GM23338 (cell line): ENCODE measurements around the gene COL5A2. TPM values are rescaled to one million over a fixed set of nuclear protein-coding genes. Genes with fewer than 3 reads are reported as not detected.

ENCODE experiments used
- ATAC-seq: fragments of 200-7000 bp; cut with Tn5 transposase; 3 replicates; pipeline ENCODE4 v1.9.1; 2020
- DNase-seq: peaks from one replicate; pipeline ENCODE4 v3.0.0-alpha.2; 2015; ENCODE audit warnings: low spot score
- H2AFZ ChIP-seq: fragments of 200-600 bp; sonication (generic); 2 replicates; pipeline ENCODE4 v1.8.0; 2016; ENCODE audit warnings: antibody characterized with exemption, mild to moderate bottlenecking, moderate library complexity
- H3F3A ChIP-seq: fragments of 200-600 bp; sonication (generic); replicated peaks from 2 replicates; pipeline ENCODE4 v1.8.0; 2017; ENCODE audit warnings: antibody characterized with exemption, mixed run types, low read depth
- H3K27ac ChIP-seq: fragments of 200-600 bp; sonication (generic); 2 replicates; pipeline ENCODE4 v1.6.1; 2016; ENCODE audit warnings: low read depth
- H3K27me3 ChIP-seq: fragments of 200-600 bp; sonication (generic); 2 replicates; pipeline ENCODE4 v1.8.0; 2016; ENCODE audit warnings: mild to moderate bottlenecking, mixed run types, moderate library complexity; ENCODE audit not compliant: insufficient read depth
- H3K36me3 ChIP-seq: fragments of 200-600 bp; sonication (generic); 2 replicates; pipeline ENCODE4 v1.8.0; 2016; ENCODE audit warnings: mild to moderate bottlenecking; ENCODE audit not compliant: insufficient read depth
- H3K4me1 ChIP-seq: fragments of 200-600 bp; sonication (generic); 2 replicates; pipeline ENCODE4 v1.8.0; 2016; ENCODE audit warnings: mild to moderate bottlenecking, moderate library complexity; ENCODE audit not compliant: insufficient read depth
- H3K4me2 ChIP-seq: fragments of 200-600 bp; sonication (generic); 2 replicates; pipeline ENCODE4 v1.7.1; 2017; ENCODE audit warnings: mixed run types
- H3K4me3 ChIP-seq: fragments of 200-600 bp; sonication (generic); 2 replicates; pipeline ENCODE4 v1.6.1; 2016; ENCODE audit warnings: mixed run types
- H3K79me2 ChIP-seq: fragments of 200-600 bp; sonication (generic); replicated peaks from 2 replicates; pipeline ENCODE4 v1.8.0; 2017; ENCODE audit warnings: mild to moderate bottlenecking; ENCODE audit not compliant: insufficient read depth
- H3K9me2 ChIP-seq: fragments of 200-600 bp; sonication (generic); 2 replicates; pipeline ENCODE4 v1.8.0; 2017; ENCODE audit not compliant: insufficient read depth
- H4K20me1 ChIP-seq: fragments of 200-600 bp; sonication (generic); replicated peaks from 2 replicates; pipeline ENCODE4 v1.8.0; 2017; ENCODE audit warnings: mild to moderate bottlenecking; ENCODE audit not compliant: insufficient read depth
- H3K27ac Mint-ChIP-seq: 2 replicates; pipeline ENCODE4 v1.8.0; 2020; ENCODE audit warnings: inconsistent platforms, mild to moderate bottlenecking, moderate library complexity, mixed read lengths
- H3K27me3 Mint-ChIP-seq: 3 replicates; pipeline ENCODE4 v1.8.0; 2022; ENCODE audit warnings: low read depth, mild to moderate bottlenecking, moderate library complexity, mixed read lengths, inconsistent platforms; ENCODE audit not compliant: insufficient read depth, poor library complexity
- H3K36me3 Mint-ChIP-seq: 3 replicates; pipeline ENCODE4 v1.8.0; 2021; ENCODE audit warnings: low read depth, mild to moderate bottlenecking, inconsistent platforms, moderate library complexity, mixed read lengths
- H3K4me1 Mint-ChIP-seq: 3 replicates; pipeline ENCODE4 v1.8.0; 2020; ENCODE audit warnings: mild to moderate bottlenecking, inconsistent platforms, mixed read lengths
- H3K4me3 Mint-ChIP-seq: 3 replicates; pipeline ENCODE4 v1.8.0; 2021; ENCODE audit warnings: moderate library complexity, mild to moderate bottlenecking, inconsistent platforms, mixed read lengths
- H3K9me3 Mint-ChIP-seq: 3 replicates; pipeline ENCODE4 v1.8.0; 2020; ENCODE audit warnings: moderate library complexity, mild to moderate bottlenecking, inconsistent platforms, mixed read lengths
- CREB1 ChIP-seq: fragments of 250-450 bp; sonication (Bioruptor Pico); IDR thresholded peaks from 2 replicates; pipeline ENCODE4 v1.5.0; 2020; ENCODE audit warnings: low read depth, mild to moderate bottlenecking, moderate library complexity
- EZH2 ChIP-seq: fragments of 200-600 bp; sonication (generic); IDR thresholded peaks from one replicate; pipeline ENCODE4 v1.8.0; 2017; ENCODE audit warnings: antibody characterized with exemption, mild to moderate bottlenecking, low read depth; ENCODE audit not compliant: unreplicated experiment
- EZH2phosphoT487 ChIP-seq: fragments of 200-600 bp; sonication (generic); IDR thresholded peaks from one replicate; pipeline ENCODE4 v1.8.1; 2018; ENCODE audit warnings: antibody characterized with exemption; ENCODE audit not compliant: unreplicated experiment
- JUNB ChIP-seq: IDR thresholded peaks from one replicate; pipeline ENCODE4 v1.6.1; 2016; ENCODE audit warnings: antibody characterized with exemption; ENCODE audit not compliant: unreplicated experiment
- NANOG ChIP-seq: IDR thresholded peaks from 2 replicates; pipeline ENCODE4 v1.6.1; 2016; ENCODE audit warnings: antibody characterized with exemption, borderline replicate concordance
- POLR2AphosphoS5 ChIP-seq: IDR thresholded peaks from 2 replicates; pipeline ENCODE4 v1.6.1; 2016; ENCODE audit warnings: antibody characterized with exemption, low read depth
- STAT1 ChIP-seq: IDR thresholded peaks from one replicate; pipeline ENCODE4 v1.6.1; 2016; ENCODE audit warnings: antibody characterized with exemption; ENCODE audit not compliant: unreplicated experiment
- ZNF114 ChIP-seq: fragments of 250-450 bp; sonication (Bioruptor Pico); IDR thresholded peaks from 2 replicates; pipeline ENCODE4 v1.5.0; 2020; ENCODE audit warnings: mild to moderate bottlenecking, moderate library complexity
- ZNF331 ChIP-seq: fragments of 250-450 bp; sonication (Bioruptor Pico); IDR thresholded peaks from 2 replicates; pipeline ENCODE4 v1.5.0; 2020; ENCODE audit warnings: low read depth, mild to moderate bottlenecking, moderate library complexity
- polyA plus RNA-seq: library from polyadenylated mRNA; unstranded; fragments of >200 nt; fragmentation: Nextera tagmentation; extraction: Ambion mirVana; gene quantifications from 2 replicates; pipeline ENCODE4 v1.2.1, GENCODE V29; 2016
- total RNA-seq: library from RNA; depleted of rRNA; stranded (reverse); fragments of >200 nt; shearing (Covaris generic); gene quantifications from 2 replicates; pipeline ENCODE4 v1.2.3, GENCODE V29; 2014
- TF ChIP-seq, protein P1 (sequence below): IDR thresholded peaks from one replicate; pipeline ENCODE4 v1.6.1; 2018; ENCODE audit warnings: antibody characterized with exemption; ENCODE audit not compliant: unreplicated experiment
- TF ChIP-seq, protein P2 (sequence below): IDR thresholded peaks from 2 replicates; pipeline ENCODE4 v1.6.1; 2016; ENCODE audit warnings: antibody characterized with exemption
- TF ChIP-seq, protein P3 (sequence below): fragments of 250-450 bp; sonication (Bioruptor Pico); IDR thresholded peaks from 2 replicates; pipeline ENCODE4 v1.5.0; 2020; ENCODE audit warnings: mild to moderate bottlenecking, moderate library complexity
- TF ChIP-seq, protein P4 (sequence below), 2 experiments: fragments of 200-600 bp in 1 of 2; sonication (generic) in 1 of 2; conservative IDR thresholded peaks; 2 replicates each; pipeline versions ENCODE4 v1.5.1 to v1.6.1; 2016 to 2017; ENCODE audit warnings: antibody characterized with exemption in 2 of 2, low read depth in 2 of 2, mild to moderate bottlenecking in 2 of 2, moderate library complexity in 1 of 2

Gene COL5A2
- total and polyA plus RNA-seq, 2 experiments from 2014 or later = 6.7 to 19.7 TPM

DNA sequence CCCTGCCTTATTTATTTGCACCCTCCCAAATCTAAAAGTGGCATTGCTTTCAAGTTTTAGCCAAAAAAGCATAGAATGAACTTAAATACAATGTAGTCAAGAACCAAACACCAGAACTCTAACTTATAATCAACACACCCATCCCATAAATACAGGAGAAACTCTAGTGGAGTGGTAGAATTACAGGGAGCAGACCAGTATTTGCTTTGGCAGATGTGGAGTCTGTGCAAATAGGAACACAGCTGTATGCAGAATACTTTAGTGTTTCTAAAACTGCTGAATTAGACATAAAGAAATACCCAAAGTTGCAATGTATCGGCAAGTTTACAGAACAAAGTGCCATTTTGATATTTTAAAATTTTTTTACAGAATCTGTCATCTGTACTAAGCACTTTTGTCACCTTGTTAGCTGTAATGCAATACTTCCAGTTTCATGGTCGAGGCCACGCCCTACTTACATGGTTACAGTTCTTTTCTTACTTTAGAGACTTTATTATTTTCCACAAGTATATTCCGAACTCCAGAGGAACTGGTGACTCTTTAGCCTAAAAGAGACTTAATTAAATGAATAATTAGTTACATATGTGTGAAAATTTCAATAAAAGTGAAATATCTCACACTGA, 23.7 kb upstream of the COL5A2 start:
- Mint-ChIP-seq H3K4me1 (peaks cover 20% of the 10 kb centered on the region), H3K27me3 (no peaks in the 10 kb centered on the region), H3K9me3 (no peaks in the 10 kb centered on the region), H3K27ac (no peak overlapping the region), H3K36me3 (no peaks in the 10 kb centered on the region), H3K4me3 (no peak overlapping the region)
- H3K4me3 ChIP-seq = no peak overlapping the region
- DNase-seq = no peak
- peaks cover 6% of the 10 kb centered on the region for H3K4me1 ChIP-seq
- TF ChIP-seq, protein P1, sequence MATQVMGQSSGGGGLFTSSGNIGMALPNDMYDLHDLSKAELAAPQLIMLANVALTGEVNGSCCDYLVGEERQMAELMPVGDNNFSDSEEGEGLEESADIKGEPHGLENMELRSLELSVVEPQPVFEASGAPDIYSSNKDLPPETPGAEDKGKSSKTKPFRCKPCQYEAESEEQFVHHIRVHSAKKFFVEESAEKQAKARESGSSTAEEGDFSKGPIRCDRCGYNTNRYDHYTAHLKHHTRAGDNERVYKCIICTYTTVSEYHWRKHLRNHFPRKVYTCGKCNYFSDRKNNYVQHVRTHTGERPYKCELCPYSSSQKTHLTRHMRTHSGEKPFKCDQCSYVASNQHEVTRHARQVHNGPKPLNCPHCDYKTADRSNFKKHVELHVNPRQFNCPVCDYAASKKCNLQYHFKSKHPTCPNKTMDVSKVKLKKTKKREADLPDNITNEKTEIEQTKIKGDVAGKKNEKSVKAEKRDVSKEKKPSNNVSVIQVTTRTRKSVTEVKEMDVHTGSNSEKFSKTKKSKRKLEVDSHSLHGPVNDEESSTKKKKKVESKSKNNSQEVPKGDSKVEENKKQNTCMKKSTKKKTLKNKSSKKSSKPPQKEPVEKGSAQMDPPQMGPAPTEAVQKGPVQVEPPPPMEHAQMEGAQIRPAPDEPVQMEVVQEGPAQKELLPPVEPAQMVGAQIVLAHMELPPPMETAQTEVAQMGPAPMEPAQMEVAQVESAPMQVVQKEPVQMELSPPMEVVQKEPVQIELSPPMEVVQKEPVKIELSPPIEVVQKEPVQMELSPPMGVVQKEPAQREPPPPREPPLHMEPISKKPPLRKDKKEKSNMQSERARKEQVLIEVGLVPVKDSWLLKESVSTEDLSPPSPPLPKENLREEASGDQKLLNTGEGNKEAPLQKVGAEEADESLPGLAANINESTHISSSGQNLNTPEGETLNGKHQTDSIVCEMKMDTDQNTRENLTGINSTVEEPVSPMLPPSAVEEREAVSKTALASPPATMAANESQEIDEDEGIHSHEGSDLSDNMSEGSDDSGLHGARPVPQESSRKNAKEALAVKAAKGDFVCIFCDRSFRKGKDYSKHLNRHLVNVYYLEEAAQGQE = no peak
- TF ChIP-seq, protein P2, sequence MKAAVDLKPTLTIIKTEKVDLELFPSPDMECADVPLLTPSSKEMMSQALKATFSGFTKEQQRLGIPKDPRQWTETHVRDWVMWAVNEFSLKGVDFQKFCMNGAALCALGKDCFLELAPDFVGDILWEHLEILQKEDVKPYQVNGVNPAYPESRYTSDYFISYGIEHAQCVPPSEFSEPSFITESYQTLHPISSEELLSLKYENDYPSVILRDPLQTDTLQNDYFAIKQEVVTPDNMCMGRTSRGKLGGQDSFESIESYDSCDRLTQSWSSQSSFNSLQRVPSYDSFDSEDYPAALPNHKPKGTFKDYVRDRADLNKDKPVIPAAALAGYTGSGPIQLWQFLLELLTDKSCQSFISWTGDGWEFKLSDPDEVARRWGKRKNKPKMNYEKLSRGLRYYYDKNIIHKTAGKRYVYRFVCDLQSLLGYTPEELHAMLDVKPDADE = no peak
- TF ChIP-seq, protein P3, sequence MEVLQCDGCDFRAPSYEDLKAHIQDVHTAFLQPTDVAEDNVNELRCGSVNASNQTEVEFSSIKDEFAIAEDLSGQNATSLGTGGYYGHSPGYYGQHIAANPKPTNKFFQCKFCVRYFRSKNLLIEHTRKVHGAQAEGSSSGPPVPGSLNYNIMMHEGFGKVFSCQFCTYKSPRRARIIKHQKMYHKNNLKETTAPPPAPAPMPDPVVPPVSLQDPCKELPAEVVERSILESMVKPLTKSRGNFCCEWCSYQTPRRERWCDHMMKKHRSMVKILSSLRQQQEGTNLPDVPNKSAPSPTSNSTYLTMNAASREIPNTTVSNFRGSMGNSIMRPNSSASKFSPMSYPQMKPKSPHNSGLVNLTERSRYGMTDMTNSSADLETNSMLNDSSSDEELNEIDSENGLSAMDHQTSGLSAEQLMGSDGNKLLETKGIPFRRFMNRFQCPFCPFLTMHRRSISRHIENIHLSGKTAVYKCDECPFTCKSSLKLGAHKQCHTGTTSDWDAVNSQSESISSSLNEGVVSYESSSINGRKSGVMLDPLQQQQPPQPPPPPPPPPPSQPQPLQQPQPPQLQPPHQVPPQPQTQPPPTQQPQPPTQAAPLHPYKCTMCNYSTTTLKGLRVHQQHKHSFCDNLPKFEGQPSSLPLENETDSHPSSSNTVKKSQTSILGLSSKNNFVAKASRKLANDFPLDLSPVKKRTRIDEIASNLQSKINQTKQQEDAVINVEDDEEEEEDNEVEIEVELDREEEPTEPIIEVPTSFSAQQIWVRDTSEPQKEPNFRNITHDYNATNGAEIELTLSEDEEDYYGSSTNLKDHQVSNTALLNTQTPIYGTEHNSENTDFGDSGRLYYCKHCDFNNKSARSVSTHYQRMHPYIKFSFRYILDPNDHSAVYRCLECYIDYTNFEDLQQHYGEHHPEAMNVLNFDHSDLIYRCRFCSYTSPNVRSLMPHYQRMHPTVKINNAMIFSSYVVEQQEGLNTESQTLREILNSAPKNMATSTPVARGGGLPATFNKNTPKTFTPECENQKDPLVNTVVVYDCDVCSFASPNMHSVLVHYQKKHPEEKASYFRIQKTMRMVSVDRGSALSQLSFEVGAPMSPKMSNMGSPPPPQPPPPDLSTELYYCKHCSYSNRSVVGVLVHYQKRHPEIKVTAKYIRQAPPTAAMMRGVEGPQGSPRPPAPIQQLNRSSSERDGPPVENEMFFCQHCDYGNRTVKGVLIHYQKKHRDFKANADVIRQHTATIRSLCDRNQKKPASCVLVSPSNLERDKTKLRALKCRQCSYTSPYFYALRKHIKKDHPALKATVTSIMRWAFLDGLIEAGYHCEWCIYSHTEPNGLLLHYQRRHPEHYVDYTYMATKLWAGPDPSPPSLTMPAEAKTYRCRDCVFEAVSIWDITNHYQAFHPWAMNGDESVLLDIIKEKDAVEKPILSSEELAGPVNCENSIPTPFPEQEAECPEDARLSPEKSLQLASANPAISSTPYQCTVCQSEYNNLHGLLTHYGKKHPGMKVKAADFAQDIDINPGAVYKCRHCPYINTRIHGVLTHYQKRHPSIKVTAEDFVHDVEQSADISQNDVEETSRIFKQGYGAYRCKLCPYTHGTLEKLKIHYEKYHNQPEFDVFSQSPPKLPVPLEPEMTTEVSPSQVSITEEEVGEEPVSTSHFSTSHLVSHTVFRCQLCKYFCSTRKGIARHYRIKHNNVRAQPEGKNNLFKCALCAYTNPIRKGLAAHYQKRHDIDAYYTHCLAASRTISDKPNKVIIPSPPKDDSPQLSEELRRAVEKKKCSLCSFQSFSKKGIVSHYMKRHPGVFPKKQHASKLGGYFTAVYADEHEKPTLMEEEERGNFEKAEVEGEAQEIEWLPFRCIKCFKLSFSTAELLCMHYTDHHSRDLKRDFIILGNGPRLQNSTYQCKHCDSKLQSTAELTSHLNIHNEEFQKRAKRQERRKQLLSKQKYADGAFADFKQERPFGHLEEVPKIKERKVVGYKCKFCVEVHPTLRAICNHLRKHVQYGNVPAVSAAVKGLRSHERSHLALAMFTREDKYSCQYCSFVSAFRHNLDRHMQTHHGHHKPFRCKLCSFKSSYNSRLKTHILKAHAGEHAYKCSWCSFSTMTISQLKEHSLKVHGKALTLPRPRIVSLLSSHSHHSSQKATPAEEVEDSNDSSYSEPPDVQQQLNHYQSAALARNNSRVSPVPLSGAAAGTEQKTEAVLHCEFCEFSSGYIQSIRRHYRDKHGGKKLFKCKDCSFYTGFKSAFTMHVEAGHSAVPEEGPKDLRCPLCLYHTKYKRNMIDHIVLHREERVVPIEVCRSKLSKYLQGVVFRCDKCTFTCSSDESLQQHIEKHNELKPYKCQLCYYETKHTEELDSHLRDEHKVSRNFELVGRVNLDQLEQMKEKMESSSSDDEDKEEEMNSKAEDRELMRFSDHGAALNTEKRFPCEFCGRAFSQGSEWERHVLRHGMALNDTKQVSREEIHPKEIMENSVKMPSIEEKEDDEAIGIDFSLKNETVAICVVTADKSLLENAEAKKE (CRISPR knock-in tag) = no peak
- no peak for TF ChIP-seq NANOG
- no peak for TF ChIP-seq EZH2phosphoT487
- no peak for TF ChIP-seq POLR2AphosphoS5
- TF ChIP-seq, protein P4, sequence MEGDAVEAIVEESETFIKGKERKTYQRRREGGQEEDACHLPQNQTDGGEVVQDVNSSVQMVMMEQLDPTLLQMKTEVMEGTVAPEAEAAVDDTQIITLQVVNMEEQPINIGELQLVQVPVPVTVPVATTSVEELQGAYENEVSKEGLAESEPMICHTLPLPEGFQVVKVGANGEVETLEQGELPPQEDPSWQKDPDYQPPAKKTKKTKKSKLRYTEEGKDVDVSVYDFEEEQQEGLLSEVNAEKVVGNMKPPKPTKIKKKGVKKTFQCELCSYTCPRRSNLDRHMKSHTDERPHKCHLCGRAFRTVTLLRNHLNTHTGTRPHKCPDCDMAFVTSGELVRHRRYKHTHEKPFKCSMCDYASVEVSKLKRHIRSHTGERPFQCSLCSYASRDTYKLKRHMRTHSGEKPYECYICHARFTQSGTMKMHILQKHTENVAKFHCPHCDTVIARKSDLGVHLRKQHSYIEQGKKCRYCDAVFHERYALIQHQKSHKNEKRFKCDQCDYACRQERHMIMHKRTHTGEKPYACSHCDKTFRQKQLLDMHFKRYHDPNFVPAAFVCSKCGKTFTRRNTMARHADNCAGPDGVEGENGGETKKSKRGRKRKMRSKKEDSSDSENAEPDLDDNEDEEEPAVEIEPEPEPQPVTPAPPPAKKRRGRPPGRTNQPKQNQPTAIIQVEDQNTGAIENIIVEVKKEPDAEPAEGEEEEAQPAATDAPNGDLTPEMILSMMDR (conservative IDR thresholded peaks at IDR 0.05; ENCODE audit: low read depth in 2 of 2) = no peak
- no peak for TF ChIP-seq ZNF114 (CRISPR knock-in tag)
- TF ChIP-seq STAT1 = no peak
- no peak for TF ChIP-seq ZNF331 (CRISPR knock-in tag)
- TF ChIP-seq JUNB = no peak
- TF ChIP-seq CREB1 (CRISPR knock-in tag) = no peak
- TF ChIP-seq EZH2 = no peak
- no peak overlapping the region for H2AFZ ChIP-seq
- H3K79me2 ChIP-seq = no peaks in the 10 kb centered on the region
- no peak for ATAC-seq
- no peaks in the 10 kb centered on the region for H3K9me2 ChIP-seq
- no peaks in the 10 kb centered on the region for H3K36me3 ChIP-seq
- H3K27me3 ChIP-seq = no peaks in the 10 kb centered on the region
- H3K4me2 ChIP-seq = no peak overlapping the region
- H4K20me1 ChIP-seq = no peaks in the 10 kb centered on the region
- no peaks in the 10 kb centered on the region for H3F3A ChIP-seq
- no peak overlapping the region for H3K27ac ChIP-seq
